Neuronal stem cell (in vitro differentiated cells): ENCODE data around the gene KIAA1958.

ENCODE experiments used
- DNase-seq: peaks from one replicate; pipeline ENCODE4 v3.0.0-alpha.2; 2013; ENCODE audit warnings: low spot score
- H2AFZ ChIP-seq: one replicate; pipeline ENCODE4 v1.6.1; 2013; ENCODE audit warnings: mild to moderate bottlenecking, low read length, inconsistent platforms
- H2AK5ac ChIP-seq: 2 replicates; pipeline ENCODE4 v1.6.1; 2013; ENCODE audit warnings: low read depth, mild to moderate bottlenecking, inconsistent platforms, low read length, moderate library complexity, mixed read lengths
- H2BK120ac ChIP-seq: 2 replicates; pipeline ENCODE4 v1.6.1; 2013; ENCODE audit warnings: low read depth, mild to moderate bottlenecking, inconsistent platforms, low read length, moderate library complexity, mixed read lengths
- H2BK12ac ChIP-seq: one replicate; pipeline ENCODE4 v1.6.1; 2013; ENCODE audit warnings: low read length, inconsistent platforms
- H2BK15ac ChIP-seq: 2 replicates; pipeline ENCODE4 v1.6.1; 2013; ENCODE audit warnings: mild to moderate bottlenecking, low read length, inconsistent platforms, mixed read lengths
- H2BK5ac ChIP-seq: one replicate; pipeline ENCODE4 v1.6.1; 2013; ENCODE audit warnings: inconsistent platforms, mild to moderate bottlenecking, low read length, moderate library complexity
- H3K14ac ChIP-seq: one replicate; pipeline ENCODE4 v1.6.1; 2013; ENCODE audit warnings: low read length, inconsistent platforms
- H3K18ac ChIP-seq: 2 replicates; pipeline ENCODE4 v1.6.1; 2013; ENCODE audit warnings: low read length, inconsistent platforms
- H3K23ac ChIP-seq: 2 replicates; pipeline ENCODE4 v1.6.1; 2013; ENCODE audit warnings: low read depth, mild to moderate bottlenecking, mixed read lengths, low read length, inconsistent platforms; ENCODE audit not compliant: poor library complexity
- H3K27ac ChIP-seq: replicated peaks from 3 replicates; pipeline ENCODE4 v1.5.1; 2013; ENCODE audit warnings: low read length, inconsistent platforms
- H3K27me3 ChIP-seq, 3 experiments: 2 replicates each; pipeline ENCODE4 v1.6.1; 2013; ENCODE audit warnings: low read length in 3 of 3, mild to moderate bottlenecking in 2 of 3, inconsistent platforms in 1 of 3, low read depth in 1 of 3, mixed read lengths in 1 of 3, moderate library complexity in 1 of 3; ENCODE audit not compliant: control insufficient read depth in 3 of 3, insufficient read depth in 3 of 3
- H3K36me3 ChIP-seq, 2 donors: replicated peaks in 1 of 2; 2 replicates each; pipeline ENCODE4 v1.6.1; 2013; ENCODE audit warnings: low read length in 2 of 2; ENCODE audit not compliant: control insufficient read depth in 2 of 2, insufficient read depth in 2 of 2
- H3K4ac ChIP-seq: 2 replicates; pipeline ENCODE4 v1.6.1; 2013; ENCODE audit warnings: inconsistent platforms, mild to moderate bottlenecking, low read length, moderate library complexity
- H3K4me1 ChIP-seq, 2 donors: 1 replicate in 1 of 2; 2 replicates in 1 of 2; pipeline ENCODE4 v1.6.1; 2013; ENCODE audit warnings: low read length in 2 of 2, low read depth in 1 of 2; ENCODE audit not compliant: control insufficient read depth in 2 of 2, insufficient read depth in 1 of 2
- H3K4me2 ChIP-seq: one replicate; pipeline ENCODE4 v1.6.1; 2013; ENCODE audit warnings: mild to moderate bottlenecking, low read length, inconsistent platforms; ENCODE audit not compliant: insufficient read depth, poor library complexity, severe bottlenecking
- H3K4me3 ChIP-seq, 2 donors: 2 replicates each; pipeline ENCODE4 v1.5.1; 2013; ENCODE audit warnings: low read length in 2 of 2, mild to moderate bottlenecking in 2 of 2, inconsistent platforms in 1 of 2, moderate library complexity in 1 of 2
- H3K79me1 ChIP-seq: one replicate; pipeline ENCODE4 v1.6.1; 2013; ENCODE audit warnings: low read depth, mild to moderate bottlenecking, inconsistent platforms, low read length, moderate library complexity
- H3K9ac ChIP-seq: one replicate; pipeline ENCODE4 v1.6.1; 2013; ENCODE audit warnings: mild to moderate bottlenecking, low read depth, low read length, inconsistent platforms; ENCODE audit not compliant: poor library complexity
- H3K9me3 ChIP-seq, 2 donors: replicated peaks in 1 of 2; 2 replicates each; pipeline versions ENCODE3 to v1.6.1; 2013; ENCODE audit warnings: low read length in 2 of 2, mild to moderate bottlenecking in 2 of 2, inconsistent platforms in 1 of 2, low read depth in 1 of 2, mixed read lengths in 1 of 2, moderate library complexity in 1 of 2; ENCODE audit not compliant: control insufficient read depth in 2 of 2, insufficient read depth in 1 of 2
- H4K8ac ChIP-seq: one replicate; pipeline ENCODE4 v1.6.1; 2013; ENCODE audit warnings: low read depth, mild to moderate bottlenecking, inconsistent platforms, low read length, moderate library complexity
- H4K91ac ChIP-seq: one replicate; pipeline ENCODE4 v1.6.1; 2013; ENCODE audit warnings: low read length, low read depth, mild to moderate bottlenecking, inconsistent platforms; ENCODE audit not compliant: poor library complexity
- WGBS, 2 donors: extraction: QIAGEN DNeasy Blood & Tissue Kit; methylation state at CpG; one replicate each; pipeline ENCODE4 v1.1.7; 2013; ENCODE audit warnings: missing lambda C conversion rate in 2 of 2, mixed read lengths in 1 of 2; ENCODE audit not compliant: insufficient read length in 2 of 2, insufficient replicate concordance in 1 of 2; ENCODE audit errors: extremely low coverage in 2 of 2; 5-methylcytosine and 5-hydroxymethylcytosine counted together

The KIAA1958 gene

GRCh38 chr9:112663681-112664080, 177.1 kb downstream of the KIAA1958 start:
- Histone ChIP-seq H2BK120ac (no peak overlapping the region), H2BK12ac (no peak overlapping the region), H2BK15ac (no peak overlapping the region), H3K4me1 (peaks cover 0 to 2% of the 10 kb centered on the region in 2 donors), H3K23ac (no peak overlapping the region), H3K18ac (no peak overlapping the region), H3K36me3 (peaks cover 7 to 37% of the 10 kb centered on the region in 2 donors), H3K27ac (no peak overlapping the region), H3K14ac (no peak overlapping the region), H3K4me3 (no peak overlapping the region), H3K79me1 (no peaks in the 10 kb centered on the region), H2AK5ac (no peak overlapping the region), H3K4me2 (no peak overlapping the region), H2BK5ac (no peak overlapping the region), H3K4ac (no peak overlapping the region), H2AFZ (no peak overlapping the region), H3K9me3 (no peaks in the 10 kb centered on the region), H3K27me3 (no peaks in the 10 kb centered on the region), H4K8ac (no peak overlapping the region), H3K9ac (no peak overlapping the region), H4K91ac (no peak overlapping the region)
- DNase-seq: no peak
- no CpG with 5 or more reads among the region's 5 CpGs for WGBS, 2 donors

DNA sequence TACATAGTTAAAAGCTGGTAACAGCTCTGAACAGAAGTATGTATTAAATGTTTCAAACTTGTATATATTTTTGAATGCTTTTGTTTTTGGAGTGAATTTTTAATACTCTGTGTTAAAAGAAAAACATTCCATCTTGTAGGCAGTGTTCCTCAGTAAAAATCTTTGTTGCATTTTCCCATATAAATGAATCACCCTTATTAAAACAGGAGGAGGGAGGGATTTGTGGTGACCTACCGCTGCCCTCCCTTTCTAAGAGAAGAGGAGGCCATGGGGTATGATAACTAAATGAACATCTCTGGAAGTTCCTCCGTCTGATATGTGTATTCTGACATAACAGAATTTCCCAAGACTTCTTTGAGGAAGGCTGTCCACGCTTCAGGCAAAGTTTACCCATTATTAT, 177.9 kb downstream of the KIAA1958 start:
- DNase-seq: no peak
- Histone ChIP-seq H3K79me1 (no peaks in the 10 kb centered on the region), H3K27ac (no peak overlapping the region), H3K4me1 (peaks cover 0 to 2% of the 10 kb centered on the region in 2 donors), H3K4me3 (no peak overlapping the region), H2BK15ac (no peak overlapping the region), H2BK5ac (no peak overlapping the region), H3K27me3 (no peaks in the 10 kb centered on the region), H2BK120ac (no peak overlapping the region), H3K9ac (no peak overlapping the region), H3K4ac (no peak overlapping the region), H3K9me3 (no peaks in the 10 kb centered on the region), H3K18ac (no peak overlapping the region), H3K14ac (no peak overlapping the region), H2BK12ac (no peak overlapping the region), H4K91ac (no peak overlapping the region), H3K36me3 (peaks cover 4 to 31% of the 10 kb centered on the region in 2 donors), H2AK5ac (no peak overlapping the region), H4K8ac (no peak overlapping the region), H3K23ac (no peak overlapping the region), H3K4me2 (no peak overlapping the region), H2AFZ (no peak overlapping the region)
- no CpG with 5 or more reads among the region's 3 CpGs for WGBS, 2 donors

DNA sequence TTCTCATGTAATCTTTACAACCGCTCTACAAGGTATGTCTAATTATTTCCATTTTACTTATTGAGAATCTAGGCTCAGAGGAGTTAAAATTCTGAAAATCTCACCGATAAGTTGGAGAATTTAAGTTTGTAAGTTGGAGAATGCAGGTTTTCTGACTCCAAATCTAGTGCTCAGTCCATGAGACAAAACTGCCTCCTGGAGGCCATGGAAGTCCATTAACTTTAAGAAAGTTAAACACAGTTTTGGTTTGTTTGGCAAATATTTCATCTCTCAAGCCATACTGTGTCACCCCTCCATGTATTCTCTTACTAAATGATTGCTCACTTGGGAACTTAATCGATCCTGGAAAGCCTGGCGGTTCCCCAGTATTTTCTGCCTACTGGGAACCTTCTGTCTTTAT, 178.7 kb downstream of the KIAA1958 start:
- no CpG with 5 or more reads among the region's 4 CpGs for WGBS, 2 donors

DNA sequence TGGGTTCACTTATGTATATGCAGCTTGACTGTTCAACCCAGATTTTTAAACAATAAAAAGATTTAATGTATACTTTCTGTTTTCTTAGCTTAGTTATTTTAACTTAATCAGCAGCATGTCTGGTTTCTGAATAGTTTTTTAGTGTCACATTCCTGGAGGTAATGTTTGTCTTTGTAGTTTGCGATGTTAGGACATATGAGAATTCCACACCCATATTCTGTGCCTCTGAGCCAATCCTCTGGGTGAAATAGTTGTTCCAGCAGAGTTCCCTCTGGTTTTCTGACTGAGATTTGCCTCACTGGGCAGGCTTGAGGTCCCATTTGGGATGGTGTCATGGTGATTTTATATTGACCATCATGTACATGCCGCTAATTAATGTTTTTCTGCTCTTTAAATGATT, 182.7 kb downstream of the KIAA1958 start:
- Histone ChIP-seq H3K4me1 (no peaks in the 10 kb centered on the region), H2BK5ac (no peak overlapping the region), H3K18ac (no peak overlapping the region), H3K79me1 (no peaks in the 10 kb centered on the region), H3K4me3 (no peak overlapping the region), H3K36me3 (peaks cover 4 to 6% of the 10 kb centered on the region in 2 donors), H2AFZ (no peak overlapping the region), H3K9ac (no peak overlapping the region), H3K27me3 (no peaks in the 10 kb centered on the region), H4K91ac (no peak overlapping the region), H3K9me3 (peaks cover 0 to 3% of the 10 kb centered on the region in 2 donors), H3K4me2 (no peak overlapping the region), H2BK15ac (no peak overlapping the region), H3K14ac (no peak overlapping the region), H2BK12ac (no peak overlapping the region), H4K8ac (no peak overlapping the region), H3K4ac (no peak overlapping the region), H2BK120ac (no peak overlapping the region), H3K27ac (no peak overlapping the region), H2AK5ac (no peak overlapping the region), H3K23ac (no peak overlapping the region)
- no peak for DNase-seq
- no CpG with 5 or more reads among the region's 2 CpGs for WGBS, 2 donors

More for the DNA sequence above, 178.7 kb downstream of the KIAA1958 start:
- H3K27ac ChIP-seq: no peak overlapping the region
- H3K4ac ChIP-seq: no peak overlapping the region
- no peak overlapping the region for H3K4me3 ChIP-seq
- no peak overlapping the region for H2BK12ac ChIP-seq
- no peaks in the 10 kb centered on the region for H3K79me1 ChIP-seq
- no peak overlapping the region for H2BK120ac ChIP-seq
- H3K4me2 ChIP-seq: no peak overlapping the region
- no peak overlapping the region for H3K23ac ChIP-seq
- no peak overlapping the region for H2BK15ac ChIP-seq
- no peak overlapping the region for H3K14ac ChIP-seq
- H2AFZ ChIP-seq: no peak overlapping the region
- H2AK5ac ChIP-seq: no peak overlapping the region
- no peak overlapping the region for H4K8ac ChIP-seq
- DNase-seq: no peak
- no peaks in the 10 kb centered on the region for H3K9me3 ChIP-seq
- H3K4me1 ChIP-seq: no peaks in the 10 kb centered on the region
- no peak overlapping the region for H3K18ac ChIP-seq
- H3K27me3 ChIP-seq: no peaks in the 10 kb centered on the region
- H2BK5ac ChIP-seq: no peak overlapping the region
- no peak overlapping the region for H3K9ac ChIP-seq
- H3K36me3 ChIP-seq: peaks cover 1 to 24% of the 10 kb centered on the region in 2 donors
- H4K91ac ChIP-seq: no peak overlapping the region
